HG02763 (cell line): ENCODE data around the gene AASDH.

Source experiments
- ATAC-seq: cut with Tn5 transposase; IDR thresholded peaks from one replicate; pipeline ENCODE4 v1.9.1; 2021; ENCODE audit warnings: mild to moderate bottlenecking, moderate library complexity; ENCODE audit not compliant: unreplicated experiment

AASDH gene

GRCh38 chr4:56289934-56290333 is 97.4 kb downstream of the AASDH start:
- ATAC-seq: no peak

- ATAC-seq: no peak
These were observed 98.6 kb downstream of the AASDH start for GRCh38 chr4:56288663-56289062.
